Activated CD4-positive, CD25-positive, alpha-beta regulatory T cell treated with anti-CD3 and anti-CD28 coated beads, Interleukin-2, amount 50 U/mL, for 24 hours (primary cell): ENCODE data around the gene COPS2.
"Not testable (repeated sequence)": the region's sequence is repeated elsewhere in the genome, so short reads cannot be mapped to it uniquely, and the experiment has no call there.

ENCODE experiments used
- ATAC-seq, 2 donors: fragments of 150-1000 bp; cut with Tn5 transposase; one replicate each; pipeline ENCODE4 v1.10.0; 2021; ENCODE audit warnings: mild to moderate bottlenecking in 1 of 2, moderate library complexity in 1 of 2

Gene COPS2

DNA sequence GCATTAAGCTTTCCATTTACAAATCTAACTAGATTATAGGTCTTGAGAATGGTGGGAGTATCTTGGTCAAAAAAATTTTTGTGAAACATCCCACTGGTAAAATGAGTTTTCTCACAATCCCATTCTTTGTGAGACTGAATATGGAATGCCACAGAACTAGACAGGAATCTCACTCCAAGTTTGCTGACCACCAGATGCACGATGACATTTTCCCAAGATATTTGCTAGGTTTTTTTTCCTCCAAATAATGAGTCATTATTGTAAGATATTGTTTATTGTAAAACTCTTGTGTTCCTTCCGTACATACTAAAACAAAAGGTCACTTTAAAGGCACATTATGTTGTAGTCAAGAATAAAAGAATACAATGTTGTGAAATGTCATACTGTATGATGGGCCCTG, 53.9 kb downstream of the COPS2 start:
- no peak for ATAC-seq

- ATAC-seq: no peak
Measured at GRCh38 chr15:49096090-49096750, 59.2 kb downstream of the COPS2 start.

GRCh38 chr15:49094923-49095322, 60.5 kb downstream of the COPS2 start:
- no peak for ATAC-seq

GRCh38 chr15:49093252-49094105, 61.9 kb downstream of the COPS2 start:
- no peak for ATAC-seq

- ATAC-seq: no peak
Measured at GRCh38 chr15:49088996-49089395, 66.4 kb downstream of the COPS2 start.

DNA sequence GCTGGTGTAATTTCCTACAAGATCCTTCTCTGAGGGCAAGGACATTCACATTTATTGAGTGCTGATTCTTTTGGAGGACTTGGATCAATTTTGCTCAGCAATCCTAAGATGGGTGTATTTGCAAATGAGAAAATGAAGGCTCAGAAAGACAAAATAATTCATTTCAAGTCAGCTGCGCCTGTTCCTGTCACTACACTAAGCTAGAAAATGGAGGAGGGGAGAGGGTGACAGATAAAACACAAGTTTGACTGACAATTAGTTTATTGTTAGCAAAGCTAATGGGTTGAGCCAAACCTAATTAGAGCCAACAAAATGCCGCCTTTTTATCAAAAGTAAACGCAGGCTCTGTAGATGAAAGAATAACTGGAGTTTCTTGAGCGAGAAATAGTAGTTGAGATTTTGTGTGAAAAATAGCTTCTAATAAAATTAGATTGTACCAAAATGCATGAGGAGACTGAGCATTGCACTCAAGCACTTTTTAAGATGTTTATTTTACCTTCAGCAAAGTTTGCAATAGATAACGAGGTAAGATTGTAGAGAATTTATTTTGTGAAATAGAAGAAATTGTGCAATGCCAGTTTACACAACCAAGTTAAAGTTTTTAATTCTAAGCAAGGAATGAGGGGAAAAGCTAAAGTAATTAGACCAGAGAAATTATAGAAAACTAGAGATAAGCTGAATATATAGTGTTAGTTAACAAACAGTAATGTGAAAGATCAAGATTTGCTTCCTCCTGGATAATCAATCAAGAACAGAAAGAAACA, 69.5 kb downstream of the COPS2 start:
- no peak for ATAC-seq

- ATAC-seq: no peak
Measured at GRCh38 chr15:49084285-49084570, 71.2 kb downstream of the COPS2 start.

DNA sequence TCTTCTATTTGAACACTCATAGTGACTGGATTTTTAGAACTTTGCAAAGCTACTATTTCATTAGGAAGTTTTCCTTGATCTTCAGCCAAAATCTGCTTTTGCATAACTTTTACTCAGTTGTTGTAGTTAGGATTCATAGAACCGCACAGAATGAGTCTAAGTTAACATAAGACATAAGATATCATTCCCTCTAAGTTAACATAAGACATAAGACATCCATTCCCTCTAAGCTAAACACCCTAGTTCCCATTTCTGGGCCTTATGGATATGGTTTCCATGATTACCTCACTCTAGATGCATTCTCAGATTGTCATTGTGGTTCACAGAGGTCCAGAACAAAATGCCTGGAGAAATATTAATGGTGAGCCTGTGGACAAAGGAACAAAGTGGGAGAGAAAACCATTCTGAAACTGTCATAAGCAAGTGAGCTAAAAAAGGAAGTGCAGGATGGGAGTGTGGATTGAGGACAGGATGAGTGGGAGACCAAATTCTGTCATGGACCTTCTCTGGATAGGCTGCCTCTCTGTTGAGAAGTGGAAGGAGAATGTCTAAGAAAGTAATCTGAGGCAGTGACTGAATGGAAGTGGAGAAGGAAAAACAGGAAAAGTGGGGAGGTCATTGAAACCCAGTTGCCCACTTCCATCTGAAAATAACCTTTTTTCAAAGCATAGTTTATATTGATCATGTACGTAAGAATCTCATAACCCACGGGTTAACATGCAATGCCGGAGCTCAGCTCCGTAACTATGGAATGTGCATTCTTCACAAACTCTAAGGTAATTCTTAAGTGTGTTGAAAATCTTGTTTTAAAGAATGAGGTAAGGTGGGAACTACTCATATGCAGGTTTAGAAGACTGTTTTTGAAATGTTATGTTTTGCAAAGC, 71.8 kb downstream of the COPS2 start:
- no peak for ATAC-seq

- no peak for ATAC-seq
Measured at GRCh38 chr15:49082960-49083359, 72.4 kb downstream of the COPS2 start.

- ATAC-seq: no peak
Measured at GRCh38 chr15:49079340-49080039, 75.9 kb downstream of the COPS2 start.

- ATAC-seq: no peak
Measured at GRCh38 chr15:49075881-49076280, 79.5 kb downstream of the COPS2 start.

DNA sequence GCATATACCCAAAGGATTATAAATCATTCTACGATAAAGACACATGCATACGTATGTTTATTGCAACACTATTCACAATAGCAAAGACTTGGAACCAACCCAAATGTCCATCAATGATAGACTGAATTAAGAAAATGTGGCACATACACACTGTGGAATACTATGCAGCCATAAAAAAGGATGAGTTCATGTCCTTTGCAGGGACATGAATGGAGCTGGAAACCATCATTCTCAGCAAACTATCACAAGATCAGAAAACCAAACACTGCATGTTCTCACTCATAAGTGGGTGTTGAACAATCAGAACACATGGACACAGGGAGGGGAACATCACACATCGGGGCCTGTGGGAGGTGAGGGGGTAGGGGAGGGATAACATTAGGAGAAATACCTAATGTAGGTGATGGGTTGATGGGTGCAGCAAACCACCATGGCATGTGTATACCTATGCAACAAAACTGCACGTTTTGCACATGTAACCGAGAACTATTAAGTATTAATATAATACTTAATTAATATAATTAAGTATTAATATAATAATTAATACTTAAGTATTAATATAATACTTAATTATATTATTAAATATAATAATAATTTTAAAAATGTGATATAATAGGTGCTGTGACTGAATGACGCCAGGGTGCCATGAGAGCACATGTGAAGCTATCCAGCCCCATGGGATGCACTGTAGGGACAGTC, 80.7 kb downstream of the COPS2 start:
- not testable (repeated sequence) for ATAC-seq
